Activated naive CD8-positive, alpha-beta T cell (primary cell): Measurements from ENCODE around the gene MTA1.

Experiments
- H3K27ac Mint-ChIP-seq: one replicate; pipeline ENCODE4 v1.8.0; 2021; ENCODE audit warnings: mixed read lengths
- H3K27me3 Mint-ChIP-seq: one replicate; pipeline ENCODE4 v1.8.0; 2021; ENCODE audit warnings: mixed read lengths
- H3K36me3 Mint-ChIP-seq: one replicate; pipeline ENCODE4 v1.8.0; 2021; ENCODE audit warnings: mixed read lengths
- H3K4me1 Mint-ChIP-seq: one replicate; pipeline ENCODE4 v1.8.0; 2021; ENCODE audit warnings: low read depth, mixed read lengths
- H3K4me3 Mint-ChIP-seq: one replicate; pipeline ENCODE4 v1.8.0; 2021; ENCODE audit warnings: mild to moderate bottlenecking, mixed read lengths
- H3K9me3 Mint-ChIP-seq: one replicate; pipeline ENCODE4 v1.8.0; 2021; ENCODE audit warnings: low read depth, mixed read lengths

Gene MTA1

DNA sequence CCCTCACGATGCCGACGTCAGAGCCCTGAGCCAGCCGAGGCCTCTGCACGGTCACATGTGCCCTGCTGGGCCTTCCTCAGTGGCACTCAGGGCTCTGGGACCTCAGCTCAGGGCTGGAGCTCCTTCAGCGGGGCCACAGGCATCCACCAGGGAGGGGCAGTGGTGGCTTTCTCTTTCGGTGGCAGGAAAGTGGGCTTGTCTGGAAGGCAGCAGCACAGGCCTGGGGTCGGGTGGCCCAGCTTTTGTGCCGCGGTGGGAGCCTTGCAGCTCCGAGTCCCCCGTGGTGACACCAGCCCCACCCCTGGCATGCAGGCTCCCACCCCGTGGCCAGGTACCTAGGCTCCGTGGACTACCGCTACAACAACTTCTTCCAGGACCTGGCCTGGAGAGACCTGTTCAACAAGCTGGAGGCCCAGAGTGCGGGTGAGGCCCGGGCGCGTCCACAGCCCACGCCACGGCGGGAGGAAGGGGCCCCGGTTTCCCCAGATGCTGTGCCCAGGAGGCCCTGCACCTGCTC, 35.5 kb upstream of the MTA1 start:
- Mint-ChIP-seq H3K27me3 (no peaks in the 10 kb centered on the region), H3K36me3 (no peaks in the 10 kb centered on the region), H3K27ac (no peak overlapping the region), H3K4me3 (no peak overlapping the region), H3K9me3 (no peaks in the 10 kb centered on the region), H3K4me1 (no peaks in the 10 kb centered on the region)

DNA sequence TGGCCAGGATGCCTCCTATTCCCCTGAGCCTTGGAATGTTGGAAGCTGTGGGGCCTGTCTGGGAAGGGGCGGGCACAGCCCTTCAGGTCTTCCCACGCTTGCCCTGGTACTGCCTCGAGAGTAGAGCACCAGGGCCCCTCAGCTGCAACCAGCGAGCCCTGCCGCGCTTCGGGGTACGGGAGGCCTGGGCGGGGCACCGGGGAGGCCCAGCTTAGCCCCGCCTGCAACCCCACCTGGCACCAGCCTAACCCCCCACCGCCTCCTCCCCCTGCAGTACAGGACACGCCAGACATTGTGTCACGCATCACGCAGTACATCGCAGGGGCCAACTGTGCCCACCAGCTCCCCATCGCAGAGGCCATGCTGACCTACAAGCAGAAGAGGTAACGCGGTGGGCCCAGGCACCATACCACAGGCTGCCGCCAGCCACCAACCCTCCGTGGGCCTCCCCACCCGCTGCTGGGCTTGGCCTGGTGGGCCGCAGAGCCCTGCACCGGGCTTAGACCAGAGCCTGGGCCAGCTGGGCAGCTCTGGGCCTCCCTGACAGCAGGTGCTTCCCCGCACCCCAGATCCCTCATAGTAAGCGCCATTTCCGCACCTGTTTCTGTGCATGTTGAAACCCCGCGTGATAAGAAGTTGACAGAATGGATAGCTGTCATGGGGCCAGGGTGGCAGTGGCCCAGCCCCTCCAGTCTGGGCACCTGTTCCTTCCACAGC, 34.9 kb upstream of the MTA1 start:
- Mint-ChIP-seq H3K9me3 (no peaks in the 10 kb centered on the region), H3K4me1 (no peaks in the 10 kb centered on the region), H3K4me3 (no peak overlapping the region), H3K27ac (no peak overlapping the region), H3K27me3 (no peaks in the 10 kb centered on the region), H3K36me3 (no peaks in the 10 kb centered on the region)

DNA sequence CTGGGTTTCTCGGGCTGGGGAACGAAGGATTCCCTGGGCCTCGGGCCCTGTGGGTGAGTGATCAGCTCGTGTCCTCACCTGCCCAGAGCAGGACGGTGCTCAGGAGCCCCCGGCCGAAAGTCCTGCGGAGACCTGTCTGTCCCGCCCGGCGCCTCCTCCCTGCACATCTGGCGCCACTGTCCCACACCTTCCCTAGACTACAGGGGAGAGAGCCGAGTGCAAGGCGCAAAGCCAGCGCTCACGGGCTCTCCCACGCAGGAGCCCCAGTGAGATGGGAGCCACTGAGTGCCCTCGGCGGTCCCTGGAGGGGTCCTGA, 34.3 kb upstream of the MTA1 start:
- Mint-ChIP-seq H3K36me3 (no peaks in the 10 kb centered on the region), H3K27me3 (no peaks in the 10 kb centered on the region), H3K27ac (no peak overlapping the region), H3K4me3 (no peak overlapping the region), H3K4me1 (no peaks in the 10 kb centered on the region), H3K9me3 (no peaks in the 10 kb centered on the region)

DNA sequence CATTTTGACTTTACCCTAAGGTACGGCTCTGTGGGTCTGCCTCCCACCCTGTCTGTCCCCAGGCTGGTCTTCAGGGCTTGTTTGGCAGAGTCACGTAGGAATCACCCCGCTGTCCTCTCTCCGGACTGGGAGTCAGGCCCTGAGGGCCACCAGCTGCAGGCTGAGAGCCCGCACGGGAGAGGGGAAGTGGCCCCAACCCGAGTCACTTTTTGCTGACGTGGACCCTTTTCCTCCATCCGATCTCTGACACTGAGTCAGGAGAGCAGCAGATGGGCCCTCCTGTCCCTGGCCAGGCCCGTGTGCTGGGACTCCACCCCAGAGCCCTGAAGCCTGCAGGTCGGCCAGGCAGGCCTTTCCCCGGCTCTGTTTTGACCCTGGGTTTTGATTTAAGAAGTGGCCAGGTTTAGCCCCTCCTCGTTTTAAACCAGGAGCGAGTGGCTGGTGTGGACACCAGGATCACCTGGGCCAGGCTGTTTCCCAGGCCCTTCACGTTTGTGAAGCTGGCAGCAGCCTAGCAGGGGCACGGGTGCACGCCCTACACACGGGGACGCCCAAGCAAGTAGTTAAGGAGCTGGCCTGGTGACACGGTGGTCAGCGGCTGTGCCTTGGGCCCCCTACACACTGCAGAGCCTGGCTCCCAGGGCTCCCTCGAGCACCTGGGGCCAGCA, 33.8 kb upstream of the MTA1 start:
- H3K9me3 Mint-ChIP-seq: no peaks in the 10 kb centered on the region

DNA sequence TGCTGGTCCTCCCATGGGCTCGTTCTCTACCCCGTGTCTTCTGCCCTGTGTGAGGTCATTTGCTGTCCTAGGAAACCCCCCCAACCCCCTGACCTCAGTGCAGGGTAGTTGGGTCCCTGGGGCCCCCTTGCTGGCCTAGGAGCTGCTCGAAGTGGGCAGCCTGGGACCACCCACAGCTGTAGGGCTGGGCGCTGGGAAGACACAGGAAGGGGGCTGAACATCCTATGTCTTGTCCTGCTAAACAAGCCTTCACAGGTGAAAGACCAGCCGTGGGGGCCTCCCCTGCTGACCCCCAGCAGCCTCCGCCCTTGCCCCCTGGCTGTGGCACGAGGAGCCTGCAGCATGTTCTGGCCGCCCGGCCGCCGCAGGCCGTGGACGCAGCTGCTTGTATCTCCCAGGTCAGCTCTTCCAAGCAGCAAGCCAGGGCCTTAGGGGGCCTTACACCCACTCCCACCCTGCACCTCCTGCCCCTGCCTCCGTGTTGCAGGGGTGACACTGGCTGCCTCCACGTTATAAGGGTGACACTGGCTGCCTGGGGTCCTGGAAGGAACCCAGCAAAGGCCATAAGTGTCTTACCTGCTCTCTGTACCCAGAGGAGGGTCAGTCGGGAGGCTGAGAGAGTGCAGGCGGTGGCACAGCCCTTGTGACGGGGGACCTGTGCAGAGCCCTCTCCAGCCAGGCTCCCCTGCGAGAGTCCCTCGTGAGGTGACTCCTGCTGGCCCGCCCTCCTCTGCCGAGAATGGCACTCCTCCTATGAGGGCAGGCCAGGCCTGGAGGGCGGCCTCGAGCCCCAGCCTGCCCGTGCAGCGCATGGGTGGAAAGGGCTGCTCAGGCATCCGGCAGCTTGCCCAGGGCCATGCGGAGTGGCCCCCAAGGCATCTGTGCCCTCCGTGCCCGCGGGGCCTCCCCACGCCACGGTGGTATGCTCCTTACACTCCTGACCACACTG, 32.8 kb upstream of the MTA1 start:
- Mint-ChIP-seq H3K36me3 (no peaks in the 10 kb centered on the region), H3K4me3 (no peak overlapping the region), H3K27ac (no peak overlapping the region), H3K9me3 (no peaks in the 10 kb centered on the region), H3K27me3 (no peaks in the 10 kb centered on the region), H3K4me1 (no peaks in the 10 kb centered on the region)

More for the DNA sequence above, 33.8 kb upstream of the MTA1 start:
- Mint-ChIP-seq H3K27ac (no peak overlapping the region), H3K4me1 (no peaks in the 10 kb centered on the region), H3K27me3 (no peaks in the 10 kb centered on the region), H3K4me3 (no peak overlapping the region), H3K36me3 (no peaks in the 10 kb centered on the region)

DNA sequence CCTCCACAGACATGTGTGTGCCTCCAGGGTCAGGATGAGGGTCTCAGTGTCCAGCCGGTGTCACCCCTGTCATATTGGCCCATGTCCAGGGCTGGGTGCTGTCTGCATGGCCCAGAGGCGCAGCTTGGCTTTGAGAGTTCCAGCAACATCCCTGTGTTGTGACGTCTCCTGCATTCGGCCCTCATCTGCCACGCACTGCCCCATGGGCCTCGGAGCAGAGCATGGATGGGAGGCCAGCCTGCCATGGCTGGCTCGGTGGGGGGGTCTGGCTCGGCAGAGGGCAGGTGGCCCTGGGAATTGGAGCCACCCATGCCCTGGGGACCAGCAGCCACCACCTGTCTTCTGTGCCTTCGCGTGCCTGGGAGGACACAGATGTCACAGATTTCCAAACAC, 32.1 kb upstream of the MTA1 start:
- Mint-ChIP-seq H3K36me3 (no peaks in the 10 kb centered on the region), H3K27me3 (no peaks in the 10 kb centered on the region), H3K4me1 (no peaks in the 10 kb centered on the region), H3K27ac (no peak overlapping the region), H3K4me3 (no peak overlapping the region), H3K9me3 (no peaks in the 10 kb centered on the region)

DNA sequence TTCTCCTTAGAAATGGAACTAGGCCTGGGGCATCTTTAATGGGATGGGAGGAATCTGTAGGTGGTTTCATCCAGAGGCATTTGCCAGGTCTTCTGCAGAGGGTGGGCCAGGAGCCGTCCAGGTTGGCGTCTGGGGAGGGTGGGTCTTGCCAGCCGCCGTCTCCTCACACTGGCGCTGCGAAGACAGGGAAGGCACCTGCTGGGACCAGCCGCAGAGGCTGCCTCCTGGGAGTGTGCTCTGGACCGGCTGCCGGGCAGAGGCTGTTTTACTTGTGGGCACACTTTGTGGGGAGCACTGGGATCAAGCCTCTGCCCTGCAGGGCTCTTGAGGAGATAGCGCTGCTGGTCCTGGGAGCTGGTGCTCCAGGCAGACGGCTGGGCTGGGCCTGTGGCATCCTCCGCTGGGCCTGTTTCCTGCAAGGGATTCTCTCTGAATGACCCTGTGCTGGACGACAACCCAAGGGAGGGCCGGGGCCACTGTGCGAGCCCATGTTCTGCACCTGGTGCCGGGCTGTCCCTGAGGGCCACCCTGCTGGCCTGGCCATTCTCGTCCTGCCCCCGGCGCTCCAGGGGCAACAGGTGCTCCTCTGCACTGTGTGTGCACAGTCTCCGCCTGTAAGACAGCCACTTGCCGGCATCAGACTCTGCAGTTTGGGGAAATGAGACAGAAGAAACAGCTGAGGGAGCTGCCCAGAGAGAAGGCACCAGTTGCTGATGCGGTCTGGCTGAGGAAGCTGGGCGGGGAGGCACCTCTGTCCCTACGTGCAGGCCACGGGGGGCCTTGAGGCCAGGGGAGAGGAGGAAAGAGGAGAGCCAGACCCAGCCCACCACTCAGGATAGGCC, 31.3 kb upstream of the MTA1 start:
- Mint-ChIP-seq H3K27ac (no peak overlapping the region), H3K4me1 (no peaks in the 10 kb centered on the region)

DNA sequence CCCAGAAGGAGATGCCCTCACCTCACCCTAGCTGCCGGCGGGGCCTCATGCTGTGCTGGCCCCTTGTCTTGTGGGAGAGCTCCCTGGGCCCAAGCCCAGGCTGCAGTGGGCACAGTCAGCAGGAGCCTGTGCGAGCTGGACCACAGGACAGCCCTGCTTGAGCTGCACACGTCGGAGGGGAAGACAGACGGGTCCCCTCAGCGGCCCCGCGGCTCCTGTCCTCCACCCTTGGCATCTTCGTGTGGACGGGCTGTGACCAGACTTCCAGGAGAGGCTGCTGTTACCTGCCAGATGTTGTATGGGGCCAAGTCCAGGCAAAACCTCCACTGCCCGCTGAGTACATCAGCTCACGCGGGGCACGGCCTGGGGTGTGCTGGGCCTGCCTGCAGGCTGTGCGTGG, 30.7 kb upstream of the MTA1 start:
- no peaks in the 10 kb centered on the region for H3K36me3 Mint-ChIP-seq
- no peak overlapping the region for H3K4me3 Mint-ChIP-seq
- H3K27ac Mint-ChIP-seq: no peak overlapping the region
- no peaks in the 10 kb centered on the region for H3K27me3 Mint-ChIP-seq
- no peaks in the 10 kb centered on the region for H3K4me1 Mint-ChIP-seq
- no peaks in the 10 kb centered on the region for H3K9me3 Mint-ChIP-seq

More for the DNA sequence above, 31.3 kb upstream of the MTA1 start:
- no peaks in the 10 kb centered on the region for H3K36me3 Mint-ChIP-seq
- no peaks in the 10 kb centered on the region for H3K27me3 Mint-ChIP-seq
- no peak overlapping the region for H3K4me3 Mint-ChIP-seq
- no peaks in the 10 kb centered on the region for H3K9me3 Mint-ChIP-seq

DNA sequence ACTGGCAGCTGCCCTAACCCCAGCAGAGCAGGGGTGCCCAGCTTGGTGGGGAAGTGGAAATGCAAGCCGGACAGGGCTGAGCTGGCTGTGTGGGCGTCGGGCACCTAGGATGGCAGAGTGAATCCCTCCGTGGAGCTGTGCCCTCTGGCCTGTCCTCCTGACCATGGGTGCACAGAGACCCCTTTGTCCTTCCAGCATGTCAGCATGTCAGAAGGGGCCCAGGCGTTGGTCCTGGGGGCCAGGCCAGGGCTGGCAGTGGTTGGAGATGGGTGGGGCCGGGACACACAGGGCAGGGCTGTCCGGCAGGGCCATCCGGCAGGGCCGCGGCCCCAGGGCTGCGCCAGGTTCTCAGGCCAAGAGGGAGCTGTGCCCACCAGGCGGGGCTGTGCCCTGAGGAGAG, 30.1 kb upstream of the MTA1 start:
- Mint-ChIP-seq H3K9me3 (no peaks in the 10 kb centered on the region), H3K4me1 (no peaks in the 10 kb centered on the region), H3K27me3 (no peaks in the 10 kb centered on the region), H3K4me3 (no peak overlapping the region), H3K27ac (no peak overlapping the region), H3K36me3 (no peaks in the 10 kb centered on the region)

DNA sequence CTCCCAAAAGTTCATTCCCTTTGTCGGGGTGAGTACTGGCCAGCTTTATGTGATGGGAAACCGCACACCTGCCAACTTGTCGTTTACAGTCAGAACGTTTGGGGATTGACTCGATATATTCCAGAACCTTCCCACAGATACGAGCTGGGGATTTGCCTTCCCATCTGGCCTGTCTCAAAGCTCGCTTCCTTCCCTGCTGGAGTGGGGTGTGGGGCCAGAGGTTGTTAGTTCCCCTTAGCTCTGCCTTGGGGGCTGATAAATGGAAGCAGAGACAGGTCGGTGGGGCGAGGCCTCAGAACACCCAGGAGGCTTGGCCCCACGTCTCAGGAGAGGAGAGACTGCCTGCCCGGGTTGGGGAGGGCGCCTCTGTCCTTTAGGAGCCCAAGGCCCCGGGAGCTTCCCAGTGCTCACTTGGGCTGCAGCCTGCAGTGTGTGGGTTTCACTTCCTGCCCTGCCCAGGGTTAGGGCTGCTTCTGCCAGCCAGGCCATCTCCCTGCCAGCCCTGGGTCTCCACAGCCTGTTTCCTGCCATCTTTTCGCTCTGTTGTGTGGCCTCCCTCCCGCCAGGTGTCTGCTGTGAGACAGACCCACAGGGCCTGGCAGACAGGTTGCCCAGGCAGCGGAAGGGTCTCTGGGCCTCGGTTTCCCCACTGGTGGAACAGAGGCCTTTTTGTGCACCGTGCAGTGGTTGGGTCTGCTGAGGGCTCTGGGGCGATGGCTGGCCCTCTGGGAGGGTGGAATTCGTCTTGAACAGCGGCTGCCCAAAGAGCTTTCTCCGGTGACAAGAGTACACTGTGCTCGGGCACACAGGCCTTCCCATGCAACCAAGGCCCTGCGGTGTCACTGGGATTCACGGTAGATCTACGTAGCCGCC, 29.4 kb upstream of the MTA1 start:
- Mint-ChIP-seq H3K9me3 (no peaks in the 10 kb centered on the region), H3K4me1 (no peaks in the 10 kb centered on the region), H3K27ac (no peak overlapping the region), H3K27me3 (no peaks in the 10 kb centered on the region), H3K4me3 (no peak overlapping the region), H3K36me3 (no peaks in the 10 kb centered on the region)

DNA sequence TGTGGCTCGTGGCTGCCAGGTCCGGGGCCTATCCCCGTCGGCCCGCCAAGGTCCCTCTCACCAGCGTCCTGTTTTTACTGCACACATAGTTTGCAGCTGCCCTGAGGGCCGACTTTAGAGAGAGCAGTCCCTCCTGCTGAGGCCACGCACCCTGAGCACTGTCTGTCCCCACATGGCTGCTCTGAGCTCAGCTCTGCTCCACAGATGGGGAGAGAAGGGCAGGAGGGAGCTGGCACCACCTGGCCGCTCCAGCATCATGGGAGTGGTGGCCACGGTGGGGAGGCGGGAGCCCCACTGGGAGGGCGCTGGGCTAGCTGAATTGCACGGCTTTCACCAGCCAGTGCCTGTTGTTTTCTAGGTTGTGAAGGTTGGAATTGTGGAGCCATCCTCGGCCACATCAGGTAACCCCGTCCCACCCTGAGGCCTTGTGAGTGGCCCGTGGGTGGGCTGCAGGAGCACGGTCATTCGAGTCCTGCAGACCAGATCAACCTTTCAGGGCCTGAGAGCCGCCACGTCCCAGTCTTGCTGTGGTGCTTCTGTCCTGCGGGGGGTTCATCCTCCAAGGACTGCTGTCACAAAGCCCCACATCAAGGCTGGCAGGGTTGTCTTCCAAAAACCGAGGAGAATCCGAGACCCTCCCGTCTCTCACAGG, 28.7 kb upstream of the MTA1 start:
- Mint-ChIP-seq H3K27ac (no peak overlapping the region), H3K9me3 (no peaks in the 10 kb centered on the region), H3K36me3 (no peaks in the 10 kb centered on the region), H3K4me3 (no peak overlapping the region), H3K27me3 (no peaks in the 10 kb centered on the region), H3K4me1 (no peaks in the 10 kb centered on the region)

DNA sequence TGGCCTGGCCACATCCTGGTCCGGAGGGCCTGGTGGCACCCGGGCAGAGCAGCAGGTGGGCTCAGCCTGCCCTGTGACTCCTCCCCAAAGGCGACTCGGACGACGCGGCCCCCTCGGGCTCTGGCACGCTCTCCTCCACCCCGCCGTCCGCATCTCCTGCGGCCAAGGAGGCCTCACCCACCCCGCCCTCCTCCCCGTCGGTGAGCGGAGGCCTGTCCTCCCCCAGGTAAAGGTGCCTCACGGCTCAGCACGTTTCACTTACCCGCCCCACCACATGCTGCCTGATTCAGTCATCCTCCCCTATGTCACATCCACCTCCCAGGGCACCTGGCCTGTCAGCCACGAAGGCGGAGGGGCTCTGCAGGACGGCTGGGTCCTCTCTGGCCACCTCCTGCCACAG, 28.1 kb upstream of the MTA1 start:
- Mint-ChIP-seq H3K27me3 (no peaks in the 10 kb centered on the region), H3K27ac (no peak overlapping the region), H3K4me1 (no peaks in the 10 kb centered on the region), H3K36me3 (no peaks in the 10 kb centered on the region), H3K4me3 (no peak overlapping the region), H3K9me3 (no peaks in the 10 kb centered on the region)
